ENCODE results near the gene CATSPER3. TPM values are rescaled to one million over a fixed set of nuclear protein-coding genes. Genes with fewer than 3 reads are reported as not detected.

CATSPER3 gene
- polyA plus RNA-seq, 1 donor (not counting 4 experiments of a cell fraction or from before 2014, with no cell fraction given): 0.31 TPM

DNA sequence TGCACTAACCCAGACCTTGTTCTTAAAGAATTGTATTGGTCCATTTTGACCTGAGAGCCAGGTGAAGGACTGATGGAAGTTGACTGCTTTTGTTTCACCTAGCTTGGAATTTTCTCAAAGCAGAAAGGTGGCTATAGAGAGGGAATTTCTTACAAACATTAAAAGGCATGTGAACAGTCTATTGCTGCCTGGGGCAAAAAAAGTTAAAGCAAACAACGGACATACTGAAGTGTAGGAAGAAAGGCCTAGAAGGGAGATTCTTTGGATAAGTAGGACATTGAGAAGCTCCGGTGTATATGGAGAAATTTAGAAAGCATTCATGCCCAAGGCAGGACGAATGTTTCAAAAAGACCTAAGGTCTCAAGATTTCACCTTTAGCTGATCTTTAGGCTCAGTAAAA lies 11.7 kb downstream of the CATSPER3 start:
- TF ChIP-seq EZH2 (IDR thresholded peaks at IDR 0.05; ENCODE audit: low read length): no peak
- TF ChIP-seq, protein P1, sequence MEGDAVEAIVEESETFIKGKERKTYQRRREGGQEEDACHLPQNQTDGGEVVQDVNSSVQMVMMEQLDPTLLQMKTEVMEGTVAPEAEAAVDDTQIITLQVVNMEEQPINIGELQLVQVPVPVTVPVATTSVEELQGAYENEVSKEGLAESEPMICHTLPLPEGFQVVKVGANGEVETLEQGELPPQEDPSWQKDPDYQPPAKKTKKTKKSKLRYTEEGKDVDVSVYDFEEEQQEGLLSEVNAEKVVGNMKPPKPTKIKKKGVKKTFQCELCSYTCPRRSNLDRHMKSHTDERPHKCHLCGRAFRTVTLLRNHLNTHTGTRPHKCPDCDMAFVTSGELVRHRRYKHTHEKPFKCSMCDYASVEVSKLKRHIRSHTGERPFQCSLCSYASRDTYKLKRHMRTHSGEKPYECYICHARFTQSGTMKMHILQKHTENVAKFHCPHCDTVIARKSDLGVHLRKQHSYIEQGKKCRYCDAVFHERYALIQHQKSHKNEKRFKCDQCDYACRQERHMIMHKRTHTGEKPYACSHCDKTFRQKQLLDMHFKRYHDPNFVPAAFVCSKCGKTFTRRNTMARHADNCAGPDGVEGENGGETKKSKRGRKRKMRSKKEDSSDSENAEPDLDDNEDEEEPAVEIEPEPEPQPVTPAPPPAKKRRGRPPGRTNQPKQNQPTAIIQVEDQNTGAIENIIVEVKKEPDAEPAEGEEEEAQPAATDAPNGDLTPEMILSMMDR (optimal IDR thresholded peaks at IDR 0.05 in 1 of 3, IDR thresholded peaks at IDR 0.05 in 1 of 3, conservative IDR thresholded peaks at IDR 0.05 in 1 of 3; ENCODE audit: extremely low read depth in 1 of 3, insufficient read depth in 2 of 3, low read length in 3 of 3): no peak
- no peak for DNase-seq (ENCODE audit: low read depth, low spot score)
- Histone ChIP-seq H3K9ac (ENCODE audit: control insufficient read depth, extremely low read depth, insufficient read depth, low read length) (no peak overlapping the region), H3K4me2 (ENCODE audit: control insufficient read depth, extremely low read depth, insufficient read depth, low read depth, low read length) (no peak overlapping the region), H3K27me3 (ENCODE audit: control insufficient read depth, extremely low read depth, insufficient read depth, low read length) (no peaks in the 10 kb centered on the region), H3K79me2 (ENCODE audit: control insufficient read depth, insufficient read depth, low read length) (no peaks in the 10 kb centered on the region), H2AFZ (ENCODE audit: control insufficient read depth, low read length) (no peak overlapping the region), H3K27ac (ENCODE audit: control insufficient read depth, insufficient read depth, low read length) (no peak overlapping the region), H4K20me1 (ENCODE audit: control insufficient read depth, extremely low read depth, insufficient read depth, low read length) (no peaks in the 10 kb centered on the region), H3K9me3 (ENCODE audit: control insufficient read depth, low read depth, low read length) (no peaks in the 10 kb centered on the region), H3K36me3 (ENCODE audit: control insufficient read depth in 2 of 2, extremely low read depth in 1 of 2, insufficient read depth in 2 of 2, low read length in 2 of 2) (no peaks in the 10 kb centered on the region), H3K9me1 (ENCODE audit: control insufficient read depth, extremely low read depth, insufficient read depth, low read length) (no peaks in the 10 kb centered on the region), H3K4me1 (ENCODE audit: control insufficient read depth, extremely low read depth, insufficient read depth, low read length) (peaks cover 3% of the 10 kb centered on the region), H3K4me3 (ENCODE audit: control insufficient read depth in 2 of 3, extremely low read depth in 1 of 3, insufficient read depth in 2 of 3, low read depth in 1 of 3, low read length in 3 of 3) (no peak overlapping the region)
- dilution Hi-C loops (cut with MboI; ENCODE audit: extremely low pct_ligation_motif_present, low sequenced_read_pairs): no loop called here
- FAIRE-seq: no peak

DNA sequence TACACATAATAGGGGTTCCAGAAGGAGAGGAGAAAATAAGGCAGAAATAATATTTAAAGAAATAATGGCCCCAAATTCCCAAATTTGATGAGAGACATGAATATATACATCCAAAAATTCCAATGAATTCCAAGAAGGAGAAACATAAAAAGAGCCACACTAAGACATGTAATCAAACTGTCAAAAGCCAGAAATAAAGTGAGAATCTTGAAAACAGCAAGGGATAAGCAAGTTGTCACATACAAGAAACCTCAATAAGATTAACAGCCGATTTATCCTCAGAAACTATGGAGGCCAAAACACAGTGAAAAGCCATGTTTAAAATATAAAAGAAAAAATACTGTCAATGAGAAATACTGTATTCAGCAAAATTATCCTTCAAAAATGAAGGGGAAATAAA lies 14.5 kb downstream of the CATSPER3 start:
- no peak overlapping the region for H3K9ac ChIP-seq (ENCODE audit: control insufficient read depth, extremely low read depth, insufficient read depth, low read length)
- H3K4me2 ChIP-seq (ENCODE audit: control insufficient read depth, extremely low read depth, insufficient read depth, low read depth, low read length): no peak overlapping the region
- TF ChIP-seq, protein P1 (optimal IDR thresholded peaks at IDR 0.05 in 1 of 3, IDR thresholded peaks at IDR 0.05 in 1 of 3, conservative IDR thresholded peaks at IDR 0.05 in 1 of 3; ENCODE audit: extremely low read depth in 1 of 3, insufficient read depth in 2 of 3, low read length in 3 of 3): no peak
- no peaks in the 10 kb centered on the region for H4K20me1 ChIP-seq (ENCODE audit: control insufficient read depth, extremely low read depth, insufficient read depth, low read length)
- no peaks in the 10 kb centered on the region for H3K36me3 ChIP-seq (ENCODE audit: control insufficient read depth in 2 of 2, extremely low read depth in 1 of 2, insufficient read depth in 2 of 2, low read length in 2 of 2)
- H3K9me1 ChIP-seq (ENCODE audit: control insufficient read depth, extremely low read depth, insufficient read depth, low read length): no peaks in the 10 kb centered on the region
- H3K9me3 ChIP-seq (ENCODE audit: control insufficient read depth, low read depth, low read length): no peaks in the 10 kb centered on the region
- no peak for DNase-seq (ENCODE audit: low read depth, low spot score)
- H2AFZ ChIP-seq (ENCODE audit: control insufficient read depth, low read length): no peak overlapping the region
- H3K4me3 ChIP-seq (ENCODE audit: control insufficient read depth in 2 of 3, extremely low read depth in 1 of 3, insufficient read depth in 2 of 3, low read depth in 1 of 3, low read length in 3 of 3): no peak overlapping the region
- FAIRE-seq: no peak
- H3K27me3 ChIP-seq (ENCODE audit: control insufficient read depth, extremely low read depth, insufficient read depth, low read length): no peaks in the 10 kb centered on the region
- no peak overlapping the region for H3K27ac ChIP-seq (ENCODE audit: control insufficient read depth, insufficient read depth, low read length)
- no peaks in the 10 kb centered on the region for H3K4me1 ChIP-seq (ENCODE audit: control insufficient read depth, extremely low read depth, insufficient read depth, low read length)
- no peaks in the 10 kb centered on the region for H3K79me2 ChIP-seq (ENCODE audit: control insufficient read depth, insufficient read depth, low read length)
- dilution Hi-C loops (cut with MboI; ENCODE audit: extremely low pct_ligation_motif_present, low sequenced_read_pairs): no loop called here
